ENCODE results near the gene THRA. TPM values are rescaled to one million over a fixed set of nuclear protein-coding genes. Genes with fewer than 3 reads are reported as not detected.

Gene THRA
- total and polyA plus RNA-seq, 8 donors = 21.1 to 52.2 (median 34.2) TPM

DNA sequence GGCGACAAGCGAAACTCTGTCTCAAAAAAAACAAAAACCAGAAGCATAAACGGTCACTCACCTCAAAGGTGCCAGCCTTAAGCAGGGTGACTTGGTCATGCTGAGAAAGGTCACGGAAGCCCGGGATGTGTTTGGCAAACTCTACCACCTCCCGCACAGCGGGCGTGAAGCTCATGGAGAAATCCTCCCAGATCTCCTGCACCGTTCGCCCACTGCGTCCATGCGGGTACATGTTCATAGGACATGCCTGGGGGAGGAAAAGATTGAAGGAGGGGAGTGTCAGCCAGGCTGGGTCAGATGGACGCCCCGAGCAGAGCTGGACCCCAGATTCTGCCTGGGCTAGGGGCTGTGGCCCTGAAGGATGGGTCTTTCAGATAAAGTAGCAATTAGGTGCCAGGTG, 32.1 kb downstream of the THRA start:
- H3K9me3 ChIP-seq = no peaks in the 10 kb centered on the region
- DNase-seq = no peak
- no peaks in the 10 kb centered on the region for H3K27me3 ChIP-seq
- intact Hi-C loops (cut with DNase I; ENCODE audit: low total_unique reads) = no loop called here
- H3K27ac ChIP-seq = peak overlapping the region; percentile 91 to 98 (median 97)
- H3K36me3 ChIP-seq = peaks cover 45 to 76% (median 75%) of the 10 kb centered on the region in 4 donors
- TF ChIP-seq POLR2A (IDR thresholded peaks at IDR 0.05) (no peak), POLR2AphosphoS5 (IDR thresholded peaks at IDR 0.05) (no peak), EP300 (IDR thresholded peaks at IDR 0.05) (no peak)
- TF ChIP-seq, protein P1, sequence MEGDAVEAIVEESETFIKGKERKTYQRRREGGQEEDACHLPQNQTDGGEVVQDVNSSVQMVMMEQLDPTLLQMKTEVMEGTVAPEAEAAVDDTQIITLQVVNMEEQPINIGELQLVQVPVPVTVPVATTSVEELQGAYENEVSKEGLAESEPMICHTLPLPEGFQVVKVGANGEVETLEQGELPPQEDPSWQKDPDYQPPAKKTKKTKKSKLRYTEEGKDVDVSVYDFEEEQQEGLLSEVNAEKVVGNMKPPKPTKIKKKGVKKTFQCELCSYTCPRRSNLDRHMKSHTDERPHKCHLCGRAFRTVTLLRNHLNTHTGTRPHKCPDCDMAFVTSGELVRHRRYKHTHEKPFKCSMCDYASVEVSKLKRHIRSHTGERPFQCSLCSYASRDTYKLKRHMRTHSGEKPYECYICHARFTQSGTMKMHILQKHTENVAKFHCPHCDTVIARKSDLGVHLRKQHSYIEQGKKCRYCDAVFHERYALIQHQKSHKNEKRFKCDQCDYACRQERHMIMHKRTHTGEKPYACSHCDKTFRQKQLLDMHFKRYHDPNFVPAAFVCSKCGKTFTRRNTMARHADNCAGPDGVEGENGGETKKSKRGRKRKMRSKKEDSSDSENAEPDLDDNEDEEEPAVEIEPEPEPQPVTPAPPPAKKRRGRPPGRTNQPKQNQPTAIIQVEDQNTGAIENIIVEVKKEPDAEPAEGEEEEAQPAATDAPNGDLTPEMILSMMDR (IDR thresholded peaks at IDR 0.05) = no peak
- WGBS, 5 donors = 54 to 73% (median 64%) methylated on average over 14 of the region's 14 CpGs
- peaks cover 86 to 94% (median 89%) of the 10 kb centered on the region in 4 donors for H3K4me1 ChIP-seq
- H3K4me3 ChIP-seq = peak overlapping the region in 1 of 4 donors; percentile 6

DNA sequence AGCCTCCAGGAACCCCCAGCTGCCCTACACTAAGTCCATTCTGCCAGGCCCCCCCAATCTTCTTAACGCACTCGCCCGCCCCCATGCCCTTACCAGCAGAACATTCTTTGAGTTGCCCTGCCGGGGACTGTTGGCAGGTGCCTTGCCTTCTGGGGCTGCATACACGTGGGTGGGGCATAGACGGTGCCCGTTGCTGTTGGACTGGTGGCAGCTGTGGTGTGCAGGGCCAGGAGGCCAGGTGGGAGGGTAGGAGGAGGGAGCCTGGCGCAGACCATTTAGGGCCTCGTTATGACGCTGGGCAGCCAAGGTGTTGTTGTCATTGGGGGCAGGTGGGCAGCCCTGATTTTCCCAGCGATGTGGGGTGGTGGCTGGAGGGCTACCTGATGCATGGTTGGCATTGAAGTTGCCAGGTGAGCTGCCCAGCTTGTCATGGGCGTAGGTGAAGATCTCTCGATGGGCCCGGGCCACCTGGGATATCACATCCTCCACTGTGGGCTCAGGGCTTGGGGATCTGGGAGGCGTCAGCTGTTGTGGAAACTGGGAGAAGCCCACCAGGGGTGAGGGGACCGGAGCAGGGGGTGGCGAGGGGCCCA, 32.7 kb downstream of the THRA start:
- Histone ChIP-seq H3K4me1 (peaks cover 83 to 91% (median 84%) of the 10 kb centered on the region in 4 donors), H3K36me3 (peaks cover 41 to 70% (median 69%) of the 10 kb centered on the region in 4 donors), H3K27me3 (no peaks in the 10 kb centered on the region), H3K4me3 (peak overlapping the region in 1 of 4 donors; percentile 76), H3K9me3 (no peaks in the 10 kb centered on the region), H3K27ac (peak overlapping the region; percentile 91 to 98 (median 97))
- WGBS, 5 donors = 42 to 55% (median 52%) methylated on average over 12 to 17 of the region's 17 CpGs
- DNase-seq = peak; percentile 28 to 73
- TF ChIP-seq POLR2A (IDR thresholded peaks at IDR 0.05) = peak in 1 of 4 donors; percentile 20
- TF ChIP-seq POLR2AphosphoS5 (IDR thresholded peaks at IDR 0.05) = no peak
- intact Hi-C loops (cut with DNase I; ENCODE audit: low total_unique reads) = no loop called here

DNA sequence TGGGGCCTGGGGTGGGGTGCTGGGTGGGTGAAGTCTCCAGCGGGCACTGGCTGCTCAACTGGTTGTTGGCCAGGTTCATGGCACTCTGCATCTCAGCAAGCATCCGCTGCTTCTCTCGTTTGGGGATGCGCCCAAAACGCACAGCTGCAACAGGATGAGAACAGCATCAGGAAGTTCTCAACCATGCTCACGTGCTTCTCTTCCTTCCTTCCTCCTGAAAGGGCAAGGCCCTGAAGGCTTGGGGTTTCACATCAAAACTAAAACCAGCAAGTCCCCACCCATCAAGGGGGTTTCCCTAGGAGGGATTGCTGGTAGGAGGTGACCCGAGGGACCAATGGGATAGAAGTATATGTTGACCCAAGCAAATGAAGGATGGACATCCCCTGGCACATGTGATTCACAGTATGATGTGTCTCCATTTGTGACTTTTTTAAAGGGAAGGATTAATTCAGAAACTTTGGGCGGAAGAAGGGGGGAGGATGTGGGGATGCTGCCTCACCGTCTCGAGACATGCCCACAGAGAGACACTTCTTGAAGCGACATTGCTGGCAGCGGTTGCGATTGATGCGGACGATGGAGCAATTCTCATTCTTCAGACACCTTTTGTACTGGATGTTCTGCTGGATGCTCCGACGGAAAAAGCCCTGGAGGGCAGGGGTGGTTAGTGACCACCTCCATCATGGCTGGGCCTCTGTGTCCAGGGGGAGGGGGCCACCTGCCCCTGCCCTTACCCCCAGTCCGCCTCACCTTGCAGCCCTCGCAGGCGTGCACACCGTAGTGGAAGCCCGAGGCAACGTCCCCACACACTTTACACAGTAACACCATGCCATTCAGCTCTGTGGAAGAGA, 33.4 kb downstream of the THRA start:
- Histone ChIP-seq H3K27me3 (no peaks in the 10 kb centered on the region), H3K9me3 (no peaks in the 10 kb centered on the region), H3K36me3 (peaks cover 41 to 63% (median 62%) of the 10 kb centered on the region in 4 donors), H3K4me1 (peaks cover 81 to 90% (median 85%) of the 10 kb centered on the region in 4 donors), H3K27ac (peak overlapping the region; percentile 91 to 98 (median 97)), H3K4me3 (peak overlapping the region in 2 of 4 donors; percentile 64 to 76)
- DNase-seq = peak; percentile 57 to 84
- intact Hi-C loops (cut with DNase I; ENCODE audit: low total_unique reads) = no loop called here
- TF ChIP-seq EP300 (IDR thresholded peaks at IDR 0.05) (no peak), POLR2AphosphoS5 (IDR thresholded peaks at IDR 0.05) (peak; percentile 17 to 74 (median 66)), POLR2A (IDR thresholded peaks at IDR 0.05) (no peak)
- 53 to 59% (median 57%) methylated on average over 23 of the region's 23 CpGs for WGBS, 5 donors

DNA sequence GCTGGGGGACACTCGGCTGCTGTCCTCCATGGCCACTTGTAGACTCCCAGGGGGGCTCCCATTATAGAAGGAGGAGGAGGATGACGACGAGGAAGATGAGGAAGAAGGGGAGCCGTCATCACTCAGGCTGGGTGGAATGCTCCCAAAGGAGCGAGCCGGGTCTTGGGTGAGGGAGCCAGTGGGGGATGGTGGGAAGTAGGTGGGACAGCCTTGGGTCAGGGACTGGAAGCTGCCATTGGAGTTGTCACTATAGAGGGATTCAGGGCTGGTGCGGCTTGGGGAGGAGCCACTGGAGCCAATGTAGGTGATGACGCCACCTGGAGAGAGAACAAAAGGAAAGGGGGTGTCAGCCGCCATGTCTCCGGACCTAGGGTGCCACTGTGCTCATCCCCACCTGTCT, 34.3 kb downstream of the THRA start:
- no peaks in the 10 kb centered on the region for H3K27me3 ChIP-seq
- peaks cover 41 to 54% (median 53%) of the 10 kb centered on the region in 4 donors for H3K36me3 ChIP-seq
- no peaks in the 10 kb centered on the region for H3K9me3 ChIP-seq
- intact Hi-C loops (cut with DNase I; ENCODE audit: low total_unique reads) = no loop called here
- 75 to 82% (median 80%) methylated on average over 10 of the region's 10 CpGs for WGBS, 5 donors
- peaks cover 81 to 90% (median 85%) of the 10 kb centered on the region in 4 donors for H3K4me1 ChIP-seq
- TF ChIP-seq, protein P1 (IDR thresholded peaks at IDR 0.05) = no peak
- TF ChIP-seq POLR2AphosphoS5 (IDR thresholded peaks at IDR 0.05) (no peak), EP300 (IDR thresholded peaks at IDR 0.05) (no peak), POLR2A (IDR thresholded peaks at IDR 0.05) (no peak)
- peak overlapping the region; percentile 91 to 98 (median 97) for H3K27ac ChIP-seq
- H3K4me3 ChIP-seq = peak overlapping the region in 2 of 4 donors; percentile 64 to 76
- no peak for DNase-seq
